Glutamatergic neuron (in vitro differentiated cells): ENCODE results near the gene MTA1. TPM values are rescaled to one million over a fixed set of nuclear protein-coding genes. Genes with fewer than 3 reads are reported as not detected.
A peak's percentile ranks its signal among the peaks of the same experiment; 100 is the strongest.

Experiments
- DNase-seq: peaks from one replicate; pipeline ENCODE4 v3.0.0; 2022
- H3K27ac Mint-ChIP-seq: one replicate; pipeline ENCODE4 v1.8.0; 2020; ENCODE audit warnings: mild to moderate bottlenecking, mixed read lengths, inconsistent platforms; ENCODE audit not compliant: unreplicated experiment
- H3K27me3 Mint-ChIP-seq: one replicate; pipeline ENCODE4 v1.8.0; 2020; ENCODE audit warnings: mild to moderate bottlenecking, moderate library complexity, mixed read lengths, inconsistent platforms; ENCODE audit not compliant: unreplicated experiment
- H3K36me3 Mint-ChIP-seq: one replicate; pipeline ENCODE4 v1.8.0; 2020; ENCODE audit warnings: mild to moderate bottlenecking, mixed read lengths, inconsistent platforms; ENCODE audit not compliant: unreplicated experiment
- H3K4me1 Mint-ChIP-seq: one replicate; pipeline ENCODE4 v1.8.0; 2020; ENCODE audit warnings: mild to moderate bottlenecking, low read depth, mixed read lengths, inconsistent platforms; ENCODE audit not compliant: unreplicated experiment
- H3K4me3 Mint-ChIP-seq: one replicate; pipeline ENCODE4 v1.8.0; 2020; ENCODE audit warnings: mild to moderate bottlenecking, mixed read lengths, inconsistent platforms; ENCODE audit not compliant: unreplicated experiment
- H3K9me3 Mint-ChIP-seq: one replicate; pipeline ENCODE4 v1.8.0; 2020; ENCODE audit warnings: mild to moderate bottlenecking, moderate library complexity, mixed read lengths, inconsistent platforms; ENCODE audit not compliant: unreplicated experiment
- total RNA-seq: library from RNA; stranded (reverse); fragmentation: NEBNext Ultra II Directional; extraction: Animal tissue kit (Norgen Biotek cat#: 25700); gene quantifications from one replicate; pipeline ENCODE4 v1.2.1, GENCODE V29; 2021; ENCODE audit not compliant: unreplicated experiment
- TF ChIP-seq, protein P1 (sequence below): fragments of 200-600 bp; sonication (generic); IDR thresholded peaks from one replicate; pipeline ENCODE4 v1.5.0; 2021; ENCODE audit not compliant: partially characterized antibody, unreplicated experiment

The MTA1 gene
- total RNA-seq, 1 donor from 2014 or later: 261 TPM

DNA sequence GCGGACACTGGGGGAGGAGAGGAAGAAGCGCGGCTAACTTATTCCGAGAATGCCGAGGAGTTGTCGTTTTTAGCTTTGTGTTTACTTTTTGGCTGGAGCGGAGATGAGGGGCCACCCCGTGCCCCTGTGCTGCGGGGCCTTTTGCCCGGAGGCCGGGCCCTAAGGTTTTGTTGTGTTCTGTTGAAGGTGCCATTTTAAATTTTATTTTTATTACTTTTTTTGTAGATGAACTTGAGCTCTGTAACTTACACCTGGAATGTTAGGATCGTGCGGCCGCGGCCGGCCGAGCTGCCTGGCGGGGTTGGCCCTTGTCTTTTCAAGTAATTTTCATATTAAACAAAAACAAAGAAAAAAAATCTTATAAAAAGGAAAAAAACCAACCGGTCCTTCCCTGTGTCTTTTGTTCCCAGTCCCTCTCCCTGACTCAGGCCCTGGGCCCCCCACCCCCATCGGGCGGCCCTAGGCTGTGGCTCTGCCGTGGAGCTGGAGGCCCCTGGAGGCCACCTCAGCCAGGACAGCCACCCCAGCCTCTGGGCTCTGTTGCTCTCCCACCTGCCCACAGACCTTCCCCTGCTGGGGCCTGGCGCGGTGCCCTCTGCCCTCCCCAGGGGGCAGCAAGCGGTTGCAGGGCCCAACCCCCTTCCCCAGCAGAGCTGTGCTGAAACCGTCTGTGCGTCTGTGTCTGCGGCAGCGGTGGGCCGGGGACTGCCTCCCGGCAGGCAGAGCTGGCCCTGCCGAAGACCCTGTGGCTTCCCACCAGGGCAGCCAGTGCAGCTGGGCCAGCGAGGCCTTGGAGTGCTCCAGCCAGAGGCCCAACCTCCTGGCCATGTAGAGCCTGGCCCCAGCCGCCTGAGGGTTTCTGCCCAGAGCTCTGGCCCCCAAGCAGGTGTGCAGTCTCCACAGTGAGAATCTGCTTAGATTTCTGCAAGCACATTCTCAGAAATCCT lies 51.0 kb downstream of the MTA1 start:
- DNase-seq: no peak
- Mint-ChIP-seq H3K27me3 (peaks cover 2% of the 10 kb centered on the region), H3K9me3 (peaks cover 2% of the 10 kb centered on the region), H3K36me3 (no peaks in the 10 kb centered on the region), H3K27ac (no peak overlapping the region), H3K4me3 (no peak overlapping the region), H3K4me1 (no peaks in the 10 kb centered on the region)
- TF ChIP-seq, protein P1, sequence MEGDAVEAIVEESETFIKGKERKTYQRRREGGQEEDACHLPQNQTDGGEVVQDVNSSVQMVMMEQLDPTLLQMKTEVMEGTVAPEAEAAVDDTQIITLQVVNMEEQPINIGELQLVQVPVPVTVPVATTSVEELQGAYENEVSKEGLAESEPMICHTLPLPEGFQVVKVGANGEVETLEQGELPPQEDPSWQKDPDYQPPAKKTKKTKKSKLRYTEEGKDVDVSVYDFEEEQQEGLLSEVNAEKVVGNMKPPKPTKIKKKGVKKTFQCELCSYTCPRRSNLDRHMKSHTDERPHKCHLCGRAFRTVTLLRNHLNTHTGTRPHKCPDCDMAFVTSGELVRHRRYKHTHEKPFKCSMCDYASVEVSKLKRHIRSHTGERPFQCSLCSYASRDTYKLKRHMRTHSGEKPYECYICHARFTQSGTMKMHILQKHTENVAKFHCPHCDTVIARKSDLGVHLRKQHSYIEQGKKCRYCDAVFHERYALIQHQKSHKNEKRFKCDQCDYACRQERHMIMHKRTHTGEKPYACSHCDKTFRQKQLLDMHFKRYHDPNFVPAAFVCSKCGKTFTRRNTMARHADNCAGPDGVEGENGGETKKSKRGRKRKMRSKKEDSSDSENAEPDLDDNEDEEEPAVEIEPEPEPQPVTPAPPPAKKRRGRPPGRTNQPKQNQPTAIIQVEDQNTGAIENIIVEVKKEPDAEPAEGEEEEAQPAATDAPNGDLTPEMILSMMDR: no peak

DNA sequence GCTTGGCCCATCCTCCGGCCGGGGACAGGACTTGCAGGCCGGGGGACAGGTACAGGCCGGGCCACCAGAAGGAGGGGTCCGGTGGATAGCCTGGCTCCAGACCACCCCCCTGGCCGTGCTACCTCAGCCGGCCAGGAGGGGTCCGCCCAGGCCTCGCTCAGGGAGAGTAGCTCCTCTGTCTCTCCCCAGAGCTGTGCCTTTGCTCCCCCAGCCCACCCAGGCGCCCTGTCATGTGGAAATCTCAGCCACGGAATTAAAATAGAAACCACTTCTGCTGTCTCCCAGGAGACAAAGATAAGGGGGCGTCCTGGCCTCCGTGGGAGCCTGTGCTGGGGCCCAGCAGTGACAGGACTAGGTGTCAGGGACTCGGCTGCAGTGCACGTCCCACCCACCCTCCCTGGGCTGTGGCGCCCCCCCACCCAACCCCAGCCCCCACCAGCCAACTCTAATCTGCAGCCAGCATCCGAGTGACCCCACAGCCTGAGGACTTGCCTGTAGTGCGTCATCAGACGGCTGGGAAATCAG lies 51.7 kb downstream of the MTA1 start:
- H3K4me3 Mint-ChIP-seq: no peak overlapping the region
- DNase-seq: peak; percentile 69

DNA sequence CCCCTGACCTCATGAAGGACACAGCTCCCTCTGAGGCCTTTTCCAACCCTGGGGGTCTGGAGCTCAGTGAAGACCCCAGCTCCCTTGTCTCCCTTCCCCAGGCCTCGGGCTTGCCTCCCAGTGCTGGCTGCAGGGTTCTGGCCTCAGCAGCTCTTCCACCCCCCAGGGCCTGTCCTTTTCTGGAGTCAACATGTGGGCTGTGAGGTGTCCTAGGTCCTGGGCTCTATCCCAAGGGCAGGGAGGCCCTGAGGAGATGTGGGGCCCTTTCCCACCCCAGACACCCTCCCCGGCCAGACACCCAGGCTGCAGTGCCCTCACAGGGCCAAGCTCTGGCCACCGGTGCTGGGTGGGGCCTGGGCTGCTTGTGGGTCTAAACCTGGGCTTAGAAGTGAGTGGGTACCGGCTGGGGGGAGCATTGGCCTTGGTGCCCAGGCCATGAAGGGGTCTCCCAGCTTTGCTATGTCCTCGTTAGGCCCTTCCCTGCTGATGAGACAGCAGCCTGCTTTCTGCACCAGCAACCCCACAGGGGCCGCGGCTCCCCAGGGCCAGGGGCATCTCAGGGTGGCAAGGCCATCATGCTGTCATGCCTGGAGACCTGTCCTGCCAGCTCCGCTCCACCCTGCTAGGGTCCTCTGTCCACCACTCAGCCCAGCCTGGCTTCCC lies 52.3 kb downstream of the MTA1 start:
- Mint-ChIP-seq H3K36me3 (no peaks in the 10 kb centered on the region), H3K4me3 (no peak overlapping the region), H3K27me3 (peaks cover 2% of the 10 kb centered on the region), H3K4me1 (no peaks in the 10 kb centered on the region), H3K9me3 (peaks cover 2% of the 10 kb centered on the region), H3K27ac (no peak overlapping the region)
- TF ChIP-seq, protein P1: no peak
- DNase-seq: no peak

More for the DNA sequence above, 51.7 kb downstream of the MTA1 start:
- Mint-ChIP-seq H3K4me1 (no peaks in the 10 kb centered on the region), H3K27me3 (peaks cover 2% of the 10 kb centered on the region), H3K36me3 (no peaks in the 10 kb centered on the region), H3K9me3 (peaks cover 2% of the 10 kb centered on the region), H3K27ac (no peak overlapping the region)
- TF ChIP-seq, protein P1: peak; percentile 63

DNA sequence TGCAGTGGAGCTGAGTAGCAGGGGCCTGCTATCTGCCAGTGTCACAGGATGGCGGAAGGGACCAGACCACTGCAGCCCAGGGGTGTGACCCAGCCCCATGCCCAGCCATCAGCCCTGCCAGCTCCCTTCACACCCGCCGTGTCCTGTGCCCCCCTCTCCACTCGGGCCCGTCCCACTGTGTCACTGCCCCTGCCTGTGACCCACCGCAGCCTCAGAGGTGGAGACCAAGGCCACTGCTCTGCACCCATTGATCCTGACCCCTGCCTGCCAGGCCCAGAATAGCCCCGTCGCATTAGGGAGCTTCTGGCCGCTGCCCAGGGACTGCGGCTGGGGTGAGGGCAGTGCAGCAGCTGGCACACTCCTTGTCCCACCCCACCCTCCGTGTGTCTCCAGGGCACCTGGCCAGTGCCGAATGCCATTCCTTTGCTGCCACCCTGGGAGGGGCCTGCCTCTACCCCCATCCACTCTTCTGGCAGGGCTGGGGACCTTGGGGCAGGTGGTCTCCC lies 52.9 kb downstream of the MTA1 start:
- no peak overlapping the region for H3K4me3 Mint-ChIP-seq
- DNase-seq: no peak
- no peaks in the 10 kb centered on the region for H3K4me1 Mint-ChIP-seq
- TF ChIP-seq, protein P1: no peak
- no peaks in the 10 kb centered on the region for H3K36me3 Mint-ChIP-seq
- H3K27me3 Mint-ChIP-seq: peaks cover 5% of the 10 kb centered on the region
- H3K9me3 Mint-ChIP-seq: peaks cover 3% of the 10 kb centered on the region
- H3K27ac Mint-ChIP-seq: no peak overlapping the region
